ENCODE measurements around the gene ARHGEF28. TPM values are rescaled to one million over a fixed set of nuclear protein-coding genes. Genes with fewer than 3 reads are reported as not detected.

The ARHGEF28 gene
- total RNA-seq, 1 donor from 2014 or later = 44.9 TPM

DNA sequence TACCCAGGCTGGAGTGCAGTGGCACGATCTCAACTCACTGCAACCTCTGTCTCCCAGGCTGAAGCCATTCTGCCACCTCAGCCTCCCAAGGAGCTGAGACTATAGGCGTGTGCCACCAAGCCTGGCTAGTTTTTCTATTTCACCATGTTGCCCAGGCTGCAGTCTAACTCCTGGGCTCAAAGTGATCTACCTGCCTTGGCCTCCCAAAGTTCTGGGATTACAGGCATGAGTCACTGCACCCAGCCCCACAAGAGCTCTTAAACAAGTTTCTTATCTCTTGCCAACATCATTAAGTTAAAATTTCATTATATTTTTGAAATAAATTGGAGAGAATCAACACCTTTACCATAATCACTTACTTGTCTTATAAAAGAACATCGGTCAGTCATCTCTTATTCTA lies 280.3 kb downstream of the ARHGEF28 start:
- no peaks in the 10 kb centered on the region for H3K9me3 Mint-ChIP-seq (ENCODE audit: unreplicated experiment)

GRCh38 chr5:73907164-73907563 lies 281.2 kb downstream of the ARHGEF28 start:
- Mint-ChIP-seq H3K27ac (ENCODE audit: unreplicated experiment) (no peak overlapping the region), H3K4me1 (ENCODE audit: unreplicated experiment) (peaks cover 32% of the 10 kb centered on the region), H3K27me3 (ENCODE audit: unreplicated experiment) (no peaks in the 10 kb centered on the region), H3K4me3 (ENCODE audit: unreplicated experiment) (no peak overlapping the region), H3K9me3 (ENCODE audit: unreplicated experiment) (no peaks in the 10 kb centered on the region), H3K36me3 (ENCODE audit: unreplicated experiment) (peaks cover 47% of the 10 kb centered on the region)
- TF ChIP-seq CTCF (IDR thresholded peaks at IDR 0.05) = no peak
- DNase-seq (ENCODE audit: extremely low spot score, unreplicated experiment) = no peak

More for the DNA sequence above, 280.3 kb downstream of the ARHGEF28 start:
- DNase-seq (ENCODE audit: extremely low spot score, unreplicated experiment) = no peak
- peaks cover 25% of the 10 kb centered on the region for H3K4me1 Mint-ChIP-seq (ENCODE audit: unreplicated experiment)
- peaks cover 44% of the 10 kb centered on the region for H3K36me3 Mint-ChIP-seq (ENCODE audit: unreplicated experiment)
- H3K27ac Mint-ChIP-seq (ENCODE audit: unreplicated experiment) = no peak overlapping the region
- no peak for TF ChIP-seq CTCF (IDR thresholded peaks at IDR 0.05)
- H3K27me3 Mint-ChIP-seq (ENCODE audit: unreplicated experiment) = no peaks in the 10 kb centered on the region
- H3K4me3 Mint-ChIP-seq (ENCODE audit: unreplicated experiment) = no peak overlapping the region

DNA sequence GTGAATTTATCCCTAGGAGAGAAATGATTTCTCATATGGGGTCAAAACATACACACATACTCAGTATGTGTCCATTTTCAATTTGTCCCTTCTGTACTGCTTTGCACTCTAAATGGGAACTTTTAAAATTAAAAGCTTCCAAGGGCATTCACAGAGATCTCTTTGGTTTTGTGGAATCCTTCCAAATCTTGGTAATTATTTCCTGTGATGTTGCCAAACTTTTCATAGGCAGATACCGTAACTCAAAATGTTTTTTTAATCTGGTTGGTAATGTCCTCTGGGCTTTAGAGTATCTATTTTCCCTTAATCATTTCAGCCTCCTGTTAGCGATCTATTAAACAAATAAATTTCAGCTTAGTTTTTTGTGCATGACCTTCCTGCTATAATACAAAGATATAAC lies 282.4 kb downstream of the ARHGEF28 start:
- peaks cover 47% of the 10 kb centered on the region for H3K36me3 Mint-ChIP-seq (ENCODE audit: unreplicated experiment)
- no peak for DNase-seq (ENCODE audit: extremely low spot score, unreplicated experiment)
- peaks cover 37% of the 10 kb centered on the region for H3K4me1 Mint-ChIP-seq (ENCODE audit: unreplicated experiment)
- H3K27ac Mint-ChIP-seq (ENCODE audit: unreplicated experiment) = peak overlapping the region; percentile 32
- H3K9me3 Mint-ChIP-seq (ENCODE audit: unreplicated experiment) = no peaks in the 10 kb centered on the region
- no peaks in the 10 kb centered on the region for H3K27me3 Mint-ChIP-seq (ENCODE audit: unreplicated experiment)
- TF ChIP-seq CTCF (IDR thresholded peaks at IDR 0.05) = no peak
- H3K4me3 Mint-ChIP-seq (ENCODE audit: unreplicated experiment) = no peak overlapping the region

GRCh38 chr5:73908846-73909245 lies 282.9 kb downstream of the ARHGEF28 start:
- Mint-ChIP-seq H3K36me3 (ENCODE audit: unreplicated experiment) (peaks cover 49% of the 10 kb centered on the region), H3K27ac (ENCODE audit: unreplicated experiment) (peak overlapping the region; percentile 32), H3K4me1 (ENCODE audit: unreplicated experiment) (peaks cover 37% of the 10 kb centered on the region), H3K27me3 (ENCODE audit: unreplicated experiment) (no peaks in the 10 kb centered on the region), H3K4me3 (ENCODE audit: unreplicated experiment) (no peak overlapping the region), H3K9me3 (ENCODE audit: unreplicated experiment) (no peaks in the 10 kb centered on the region)
- no peak for DNase-seq (ENCODE audit: extremely low spot score, unreplicated experiment)
- TF ChIP-seq CTCF (IDR thresholded peaks at IDR 0.05) = no peak

DNA sequence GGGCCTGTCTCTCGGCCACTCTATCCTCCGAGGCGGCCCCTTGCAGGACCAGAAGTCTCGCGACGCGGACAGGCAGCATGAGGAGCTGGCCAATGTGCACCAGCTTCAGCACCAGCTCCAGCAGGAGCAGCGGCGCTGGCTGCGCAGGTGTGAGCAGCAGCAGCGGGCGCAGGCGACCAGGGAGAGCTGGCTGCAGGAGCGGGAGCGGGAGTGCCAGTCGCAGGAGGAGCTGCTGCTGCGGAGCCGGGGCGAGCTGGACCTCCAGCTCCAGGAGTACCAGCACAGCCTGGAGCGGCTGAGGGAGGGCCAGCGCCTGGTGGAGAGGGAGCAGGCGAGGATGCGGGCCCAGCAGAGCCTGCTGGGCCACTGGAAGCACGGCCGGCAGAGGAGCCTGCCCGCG lies 283.5 kb downstream of the ARHGEF28 start:
- no peaks in the 10 kb centered on the region for H3K9me3 Mint-ChIP-seq (ENCODE audit: unreplicated experiment)
- TF ChIP-seq CTCF (IDR thresholded peaks at IDR 0.05) = no peak
- H3K4me3 Mint-ChIP-seq (ENCODE audit: unreplicated experiment) = no peak overlapping the region
- H3K27me3 Mint-ChIP-seq (ENCODE audit: unreplicated experiment) = no peaks in the 10 kb centered on the region
- peaks cover 37% of the 10 kb centered on the region for H3K4me1 Mint-ChIP-seq (ENCODE audit: unreplicated experiment)
- H3K27ac Mint-ChIP-seq (ENCODE audit: unreplicated experiment) = no peak overlapping the region
- no peak for DNase-seq (ENCODE audit: extremely low spot score, unreplicated experiment)
- H3K36me3 Mint-ChIP-seq (ENCODE audit: unreplicated experiment) = peaks cover 49% of the 10 kb centered on the region

Data from osteocyte (in vitro differentiated cells).